Globus pallidus (tissue), 1 donor: ENCODE measurements around the gene TRIM3.

ENCODE experiments used
- DNase-seq: peaks from one replicate; pipeline ENCODE4 v3.0.0-alpha.2; 2015; ENCODE audit warnings: low spot score

TRIM3 gene

DNA sequence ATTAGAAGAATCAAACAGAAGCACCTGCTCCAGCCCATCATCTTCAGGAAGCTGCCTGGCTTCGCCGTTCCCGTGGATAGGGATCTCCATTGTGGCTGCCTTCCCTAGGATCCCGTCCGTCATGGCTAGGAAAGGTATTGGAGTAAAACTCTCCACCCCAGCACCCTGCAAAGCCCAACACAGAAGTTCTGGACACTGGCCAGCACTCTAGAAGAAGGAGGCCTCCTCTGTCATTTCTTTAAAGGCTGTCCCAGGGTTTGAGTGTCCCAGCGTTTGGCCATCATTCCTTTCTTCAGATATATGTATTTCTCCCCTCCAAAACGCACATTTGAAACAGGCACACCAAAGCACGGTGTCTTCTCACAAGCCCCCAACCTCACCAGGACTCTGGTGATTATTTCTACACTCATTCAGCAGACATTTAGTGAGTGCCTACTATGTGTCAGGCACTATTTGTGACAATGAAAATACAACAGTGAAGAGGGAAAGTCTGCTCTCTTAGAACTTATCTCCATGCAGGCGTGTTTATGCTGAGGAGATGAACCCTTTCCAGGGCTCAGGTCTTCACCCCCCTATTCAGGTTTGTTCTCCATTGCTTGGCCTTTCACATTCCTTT is 6.7 kb upstream of the TRIM3 start:
- no peak for DNase-seq

DNA sequence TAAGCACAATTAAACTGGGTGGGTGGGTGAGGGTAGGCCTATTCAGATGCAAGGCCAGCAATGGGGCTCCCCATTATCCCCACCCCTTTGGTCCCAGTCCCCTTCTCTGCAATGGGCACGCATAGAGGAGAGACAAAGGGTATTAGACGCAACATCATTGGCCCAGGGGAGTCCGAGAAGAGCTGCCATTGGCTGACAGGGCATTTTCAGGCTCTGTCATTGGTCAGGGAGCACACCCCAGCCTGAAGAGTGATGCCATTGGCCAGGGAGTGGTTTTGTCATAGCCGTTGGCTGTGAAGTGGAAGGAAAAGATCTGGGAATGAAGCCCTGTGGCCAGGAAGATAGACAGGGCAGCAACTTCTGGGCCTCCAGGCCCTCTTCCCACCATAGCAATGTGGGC is 2.8 kb upstream of the TRIM3 start:
- DNase-seq: no peak

DNA sequence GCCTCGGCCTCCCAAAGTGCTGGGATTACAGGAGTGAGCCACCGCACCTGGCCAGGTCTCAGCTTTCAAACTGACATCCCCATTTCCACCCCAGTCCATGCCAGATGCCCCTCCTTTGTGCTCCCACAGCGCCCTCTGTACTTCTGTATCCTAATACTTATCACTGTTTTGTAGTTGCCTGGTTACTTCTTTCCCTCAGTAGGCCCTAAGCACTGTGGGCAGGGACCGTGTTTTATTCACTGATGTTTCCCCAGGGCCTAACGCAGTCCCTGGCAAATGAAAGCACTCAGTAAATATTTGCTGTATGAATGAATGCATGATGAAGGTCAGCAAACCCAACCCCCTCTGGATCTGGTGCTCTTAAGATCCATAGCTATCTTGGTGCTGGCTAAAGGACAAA is 2.2 kb upstream of the TRIM3 start:
- DNase-seq: no peak

DNA sequence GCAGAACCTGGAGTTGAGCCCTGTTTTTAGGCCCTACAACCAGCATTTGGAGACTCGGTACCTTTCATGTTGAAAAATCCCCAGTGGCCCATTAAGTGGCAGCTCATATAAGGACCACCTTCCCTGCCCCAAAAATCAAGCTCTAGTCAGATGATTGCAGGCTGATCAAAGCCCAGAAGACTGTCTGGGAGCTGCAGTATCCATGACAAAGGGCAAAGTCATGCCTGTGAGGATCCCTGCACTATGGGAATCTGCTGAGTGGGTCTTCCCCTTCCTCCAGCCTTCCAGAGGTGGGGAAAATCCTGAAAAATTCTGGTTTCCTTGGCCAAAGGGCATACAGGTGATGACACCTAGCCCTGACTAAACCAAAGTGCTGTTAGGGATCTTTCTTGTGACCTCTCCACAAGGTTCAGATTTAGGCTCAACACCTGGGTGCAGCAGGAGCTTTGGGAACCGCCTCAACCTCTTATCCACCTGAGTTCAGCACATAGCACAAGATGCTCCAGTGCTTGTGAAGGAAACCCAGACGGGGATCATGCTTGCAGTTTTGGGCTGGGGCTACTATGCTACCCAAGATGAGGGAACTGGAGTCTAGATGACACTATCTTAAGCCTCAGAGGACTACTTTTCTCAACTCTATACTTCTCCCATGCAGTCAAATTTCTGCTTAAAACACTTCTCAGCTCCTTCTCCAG is 1.2 kb upstream of the TRIM3 start:
- DNase-seq: no peak

DNA sequence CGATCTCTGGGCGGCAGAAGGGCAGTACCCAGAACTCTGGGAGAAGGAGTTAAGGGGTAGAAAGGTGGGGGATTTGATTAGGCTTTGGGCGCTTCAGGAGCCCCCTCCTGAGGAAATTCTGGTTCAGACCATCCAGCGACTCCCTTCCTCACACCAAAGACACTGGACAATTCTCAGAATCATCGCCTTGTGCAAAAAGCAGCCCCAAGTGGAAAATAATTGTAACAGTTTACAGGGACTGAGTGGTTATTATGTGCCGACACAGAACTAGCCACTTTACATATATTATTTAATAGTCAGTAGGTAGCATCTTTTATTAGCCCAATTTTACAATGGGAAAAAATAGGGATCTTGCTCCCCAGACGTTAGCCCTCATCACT is 662 bp upstream of the TRIM3 start:
- no peak for DNase-seq

DNA sequence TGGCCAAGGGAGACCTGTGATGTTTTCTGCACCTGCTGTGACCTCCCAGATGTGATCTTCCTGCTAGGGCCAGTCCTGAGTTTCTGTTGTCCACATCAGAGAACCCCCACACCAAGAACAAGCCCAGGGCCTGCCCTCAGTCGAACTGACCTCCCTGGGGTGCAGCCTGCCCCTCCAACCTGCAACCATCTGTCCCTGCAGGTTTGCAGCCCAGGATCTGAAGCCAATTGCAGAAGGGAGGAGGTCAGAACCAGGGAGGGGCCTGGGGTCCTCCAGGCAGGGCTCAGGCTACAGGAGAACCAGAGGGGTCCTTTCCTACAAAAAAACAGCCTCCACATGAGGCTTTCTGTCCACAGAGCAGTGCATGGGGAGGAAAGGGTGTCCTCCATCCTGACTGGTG is 807 bp downstream of the TRIM3 start:
- DNase-seq: no peak

DNA sequence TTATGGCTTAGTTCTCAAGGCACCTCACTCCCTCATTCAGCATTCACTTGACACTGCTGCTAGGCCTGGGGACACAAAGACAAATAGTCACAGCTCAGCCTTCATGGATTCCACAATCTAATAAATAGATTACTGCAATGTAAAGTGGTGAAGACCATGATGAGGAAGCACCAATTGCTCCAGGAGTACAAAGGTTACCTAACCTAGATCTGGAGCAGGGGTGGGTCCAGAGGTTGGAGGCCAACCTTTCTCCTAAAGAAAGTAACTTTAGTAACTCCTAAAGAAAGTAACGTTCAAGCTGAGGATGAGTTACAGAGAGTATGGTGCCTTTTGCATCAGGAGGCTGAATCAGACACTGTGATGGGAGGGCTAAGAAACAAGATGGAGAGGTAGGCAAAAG is 4.1 kb downstream of the TRIM3 start:
- DNase-seq: no peak

DNA sequence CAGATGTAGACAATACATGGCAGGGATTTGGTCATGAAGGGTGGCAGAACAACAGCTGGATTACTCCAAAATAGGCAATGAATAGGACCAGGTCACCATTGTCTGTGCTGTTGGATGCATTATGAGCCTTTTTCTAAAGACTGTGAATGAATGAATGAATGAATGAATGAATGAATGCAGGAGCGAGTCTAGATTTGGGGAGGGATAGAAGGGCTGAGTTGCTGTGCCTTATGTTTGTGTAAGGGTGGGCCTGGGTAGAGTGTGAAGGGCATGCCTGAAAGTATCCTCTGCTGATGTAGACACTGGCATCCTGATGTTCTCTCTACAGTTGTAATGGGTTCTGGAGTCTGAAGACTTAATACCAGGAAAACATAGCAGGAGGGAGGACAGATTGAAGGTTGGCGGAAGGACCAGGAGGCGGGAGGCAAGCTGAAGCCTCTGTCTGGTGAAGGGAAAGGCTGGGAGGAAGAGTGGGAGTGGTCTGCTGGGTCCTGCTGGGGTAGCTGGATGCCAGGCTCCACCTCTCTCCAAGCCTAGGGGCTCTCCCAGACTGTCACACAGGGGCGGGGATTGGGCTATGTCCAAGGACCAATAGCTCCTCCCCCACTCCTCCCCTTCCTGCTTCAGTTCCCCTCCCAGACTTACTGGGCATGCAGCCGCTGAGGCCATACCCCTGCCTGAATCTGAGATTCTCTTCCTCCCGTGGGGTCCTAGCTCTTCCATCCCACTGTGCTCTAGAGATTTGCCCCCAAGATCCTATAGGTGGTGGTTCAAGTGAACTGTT is 4.8 kb downstream of the TRIM3 start:
- DNase-seq: peak; percentile 97

DNA sequence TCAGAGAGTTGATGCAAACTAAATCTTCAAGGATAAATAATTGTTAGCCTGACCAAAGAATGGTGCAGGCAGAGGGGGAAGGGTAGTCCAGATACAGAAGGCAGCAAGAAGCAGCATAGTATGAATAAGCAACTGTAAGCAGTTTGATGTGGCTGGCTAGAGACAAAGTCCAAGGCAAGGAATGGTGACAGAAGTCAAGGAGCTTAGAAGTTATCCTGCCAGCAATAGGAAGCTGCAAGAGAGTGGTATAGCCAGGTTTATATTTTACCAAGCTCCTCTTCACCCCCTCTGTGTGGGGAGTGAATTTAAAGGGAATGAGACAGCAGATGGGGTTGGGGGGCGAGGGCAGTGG is 14.7 kb downstream of the TRIM3 start:
- no peak for DNase-seq

DNA sequence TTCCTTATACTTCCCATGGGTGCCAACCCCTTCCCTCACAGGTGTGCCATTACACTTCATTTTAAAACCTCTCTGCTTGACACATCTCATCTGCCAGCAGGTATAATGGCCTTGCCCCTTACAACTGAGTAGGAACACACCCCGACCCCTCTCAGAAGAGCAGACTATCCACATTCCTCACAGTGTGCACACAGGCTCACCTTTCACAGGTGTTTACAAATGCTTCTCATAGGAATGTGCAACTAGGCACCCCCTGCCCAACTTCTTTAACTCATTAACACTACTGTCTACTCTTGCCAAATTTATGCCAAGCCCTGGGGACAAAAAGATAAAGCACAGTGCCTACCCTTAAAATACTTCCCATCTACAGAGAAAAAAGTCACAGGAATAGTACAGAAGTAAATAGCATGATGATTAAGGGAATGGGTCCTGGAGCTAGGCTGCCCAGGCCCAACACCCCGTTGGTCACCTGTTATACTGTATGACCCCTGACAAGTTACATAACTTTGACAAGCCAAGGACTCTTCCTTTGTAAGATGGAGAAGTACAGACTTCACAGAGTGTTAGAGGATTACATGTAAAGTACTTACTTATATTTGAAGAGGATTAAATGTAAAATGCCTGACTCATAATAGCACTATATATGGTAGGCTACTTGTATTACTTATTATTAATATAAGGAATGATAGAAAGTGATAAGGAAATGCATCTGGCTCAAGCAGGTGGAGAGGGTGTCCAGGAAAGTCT is 15.2 kb downstream of the TRIM3 start:
- DNase-seq: no peak

DNA sequence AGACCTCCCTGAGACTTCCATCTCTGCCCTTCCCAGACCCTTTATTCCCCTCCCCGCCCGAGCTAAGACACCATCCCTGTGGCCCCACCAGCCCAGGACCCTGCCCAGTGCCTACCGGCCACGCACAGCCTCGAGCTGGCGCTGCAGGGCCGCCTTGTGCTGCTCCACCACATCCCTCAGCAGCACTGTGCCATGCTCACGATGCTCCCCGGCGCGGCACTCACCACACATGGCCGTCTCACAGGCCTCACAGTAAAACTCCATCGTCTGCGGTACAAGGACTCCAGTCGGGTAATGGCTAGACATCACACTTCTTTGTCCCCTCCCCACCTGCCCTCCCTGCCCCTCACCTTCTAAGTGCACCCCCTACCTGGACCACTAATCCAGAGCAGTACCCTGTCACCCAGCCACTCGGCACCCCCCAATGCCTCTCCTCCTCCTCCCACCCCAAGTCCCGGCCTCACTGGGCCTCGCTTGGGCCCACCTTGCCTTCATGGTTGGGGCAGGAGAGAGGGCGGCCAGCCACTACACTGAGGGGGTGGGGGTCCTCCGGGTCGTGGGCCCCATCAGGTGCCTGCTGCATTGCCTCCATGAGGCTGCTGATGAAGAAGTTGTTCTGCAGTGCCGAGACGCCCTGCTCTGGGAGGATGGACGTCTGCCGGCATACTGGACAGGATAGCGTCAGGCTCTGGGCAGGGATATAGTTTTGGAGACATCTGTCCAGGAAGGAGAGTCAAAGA is 16.0 kb downstream of the TRIM3 start:
- no peak for DNase-seq

DNA sequence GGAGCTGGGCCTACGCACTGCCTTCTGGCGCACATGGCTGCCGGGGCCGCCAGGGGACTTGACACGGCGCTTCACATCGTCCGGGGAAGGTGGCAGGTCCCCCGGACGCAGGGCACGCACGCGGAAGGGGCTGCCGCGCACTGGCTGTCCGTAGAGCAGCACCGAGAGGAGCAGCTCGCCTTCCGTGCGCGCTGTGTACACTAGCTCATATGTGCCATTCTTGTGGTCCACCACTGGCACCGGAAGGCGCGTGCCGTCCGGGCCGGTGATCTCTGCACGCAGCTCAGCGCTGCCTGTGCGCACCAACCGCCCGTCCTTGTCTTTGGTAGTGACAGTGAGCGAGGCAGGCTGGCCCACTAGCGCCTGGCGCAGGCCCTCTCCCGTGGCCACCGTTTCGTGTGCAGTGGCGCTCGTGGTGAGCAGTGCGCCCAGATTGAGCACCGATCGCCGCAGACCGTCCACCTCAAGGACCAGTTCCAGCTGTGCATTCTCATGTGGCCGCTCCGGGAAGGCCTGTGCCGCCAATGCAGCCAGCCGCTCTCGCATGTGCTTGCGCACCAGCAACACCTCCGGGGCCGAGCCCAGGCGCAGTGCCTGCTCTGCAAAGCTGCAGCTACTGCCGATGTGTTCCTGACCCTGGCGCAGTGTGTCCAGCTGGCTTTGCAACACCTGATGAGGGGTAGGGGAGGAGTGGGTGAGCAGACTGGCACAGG is 17.2 kb downstream of the TRIM3 start:
- no peak for DNase-seq

DNA sequence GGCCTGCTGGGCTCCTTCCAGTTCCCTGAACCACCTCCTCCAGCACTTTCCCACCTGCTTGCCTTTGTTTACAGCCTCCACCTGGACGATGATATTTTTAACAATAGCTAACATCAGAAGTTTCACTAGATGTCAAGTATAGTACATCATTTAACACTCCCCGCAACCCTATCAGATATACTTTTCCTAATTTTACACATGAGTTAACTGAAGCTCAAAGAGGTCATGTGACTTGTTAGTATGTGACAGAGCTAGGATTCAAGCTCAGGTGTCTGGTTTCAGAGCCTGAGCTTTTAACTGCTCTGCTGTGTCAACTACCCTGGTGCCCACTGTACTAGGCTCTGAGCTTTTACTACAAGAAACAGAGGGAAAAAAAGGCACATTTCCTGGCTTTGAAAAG is 18.7 kb downstream of the TRIM3 start:
- DNase-seq: no peak

DNA sequence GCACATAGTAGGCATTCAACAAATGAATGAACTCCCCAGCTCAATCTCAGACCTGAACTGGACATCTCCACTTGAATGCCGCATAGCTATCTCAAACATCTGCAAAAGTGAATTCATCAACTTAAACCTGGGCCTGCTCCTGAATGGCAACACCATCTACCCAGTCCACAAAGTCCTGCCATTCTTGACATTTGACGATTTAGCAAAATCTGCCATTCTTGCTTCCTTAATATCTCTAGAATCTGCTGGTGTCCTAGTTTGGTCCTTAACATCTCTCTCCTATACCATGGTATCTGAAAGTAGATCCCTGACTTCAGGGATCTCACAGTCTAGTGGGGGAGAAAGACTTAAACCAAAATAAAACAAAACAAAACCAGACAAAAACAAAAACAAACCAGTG is 20.6 kb downstream of the TRIM3 start:
- no peak for DNase-seq

DNA sequence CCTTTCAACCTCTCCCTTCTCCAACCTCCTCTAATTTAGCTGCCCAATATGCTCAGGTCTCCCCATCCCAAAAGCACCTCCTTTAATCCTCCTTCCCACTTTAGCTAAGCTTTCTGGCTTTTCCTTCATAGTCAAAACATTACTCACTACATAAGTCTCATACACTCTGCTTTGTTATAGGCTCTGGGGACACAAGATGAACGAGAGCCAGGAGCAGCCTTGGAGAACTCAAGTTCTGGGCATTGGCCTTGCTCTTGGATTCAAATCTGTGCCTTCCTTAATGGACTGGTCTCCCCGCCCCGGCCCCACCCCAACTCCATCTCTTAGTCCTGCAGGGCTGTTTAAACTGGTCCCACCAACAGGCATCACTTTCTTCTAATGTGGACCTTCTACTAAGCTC is 21.5 kb downstream of the TRIM3 start:
- DNase-seq: no peak

DNA sequence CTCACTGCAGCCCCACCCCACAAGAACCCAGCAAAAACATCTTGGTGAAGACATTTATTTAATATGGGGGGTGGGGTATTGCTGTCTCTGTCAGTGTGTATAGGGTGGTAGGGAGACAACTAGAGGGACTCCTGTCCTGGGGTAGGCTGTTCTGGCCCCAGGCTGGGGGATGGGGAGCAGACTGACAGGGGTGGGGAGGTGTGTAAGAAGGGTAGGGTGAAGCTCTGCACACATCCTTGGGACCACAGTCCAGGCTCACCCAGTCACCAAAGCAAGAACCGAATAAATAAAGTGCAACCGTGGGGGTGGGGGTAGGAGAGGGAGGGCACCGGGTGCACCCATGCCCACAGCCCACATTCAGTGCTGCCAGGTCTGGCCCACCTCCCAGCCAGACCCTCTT is 25.2 kb downstream of the TRIM3 start:
- no peak for DNase-seq

DNA sequence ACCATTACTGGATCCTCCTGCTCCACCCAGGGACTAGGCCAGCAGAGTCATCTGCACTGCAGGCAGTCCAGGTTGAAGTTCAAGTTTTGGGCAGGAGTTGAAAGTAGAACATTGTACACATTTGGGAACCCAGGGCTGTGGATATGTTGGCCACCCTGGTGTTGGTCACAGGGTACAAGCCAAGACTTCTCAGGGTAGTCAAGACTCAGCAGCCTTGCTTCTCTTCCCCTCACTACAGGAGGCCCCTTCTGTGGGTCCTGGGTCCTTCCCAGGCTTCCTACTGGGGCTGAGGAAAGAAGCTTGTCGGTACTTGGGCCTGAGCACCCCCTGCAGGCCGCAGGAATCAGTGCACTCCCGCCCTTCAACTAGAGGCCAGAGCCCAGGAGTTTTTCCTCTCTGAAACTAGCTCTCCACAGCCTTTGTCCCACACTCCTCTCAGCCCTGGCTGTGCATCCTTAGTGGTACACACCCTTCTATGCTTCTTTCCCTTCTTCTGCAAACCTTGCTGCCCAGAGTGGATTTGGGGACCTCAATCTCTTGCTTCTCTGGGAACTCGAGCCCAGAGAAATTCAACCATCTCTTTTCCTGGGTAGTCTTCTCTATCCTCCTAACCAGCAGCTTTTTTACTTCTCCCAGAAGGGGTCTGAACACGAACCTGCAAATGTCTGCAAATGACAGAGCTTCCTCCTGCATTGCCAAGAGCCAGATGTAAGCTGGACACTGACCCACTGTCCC is 30.3 kb downstream of the TRIM3 start:
- peak; percentile 79 for DNase-seq

DNA sequence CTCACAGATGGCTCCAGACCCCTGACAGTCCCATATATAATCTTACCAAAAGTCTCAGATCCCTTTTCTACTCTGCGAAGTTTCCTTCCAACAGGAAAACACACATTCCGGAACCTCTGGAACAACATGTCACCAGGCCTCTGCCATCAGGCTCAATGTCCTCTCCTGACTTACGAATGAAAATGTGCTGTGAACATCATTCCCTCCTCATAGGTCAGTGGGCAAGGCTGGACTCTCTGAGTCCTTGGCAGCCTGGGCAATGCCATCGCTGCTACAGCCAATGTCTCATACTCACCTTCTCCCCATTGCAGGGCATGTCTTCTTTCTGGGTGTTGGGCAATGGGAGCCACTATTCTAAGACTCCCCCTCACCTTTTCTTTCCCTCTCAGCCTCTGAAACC is 31.3 kb downstream of the TRIM3 start:
- no peak for DNase-seq

DNA sequence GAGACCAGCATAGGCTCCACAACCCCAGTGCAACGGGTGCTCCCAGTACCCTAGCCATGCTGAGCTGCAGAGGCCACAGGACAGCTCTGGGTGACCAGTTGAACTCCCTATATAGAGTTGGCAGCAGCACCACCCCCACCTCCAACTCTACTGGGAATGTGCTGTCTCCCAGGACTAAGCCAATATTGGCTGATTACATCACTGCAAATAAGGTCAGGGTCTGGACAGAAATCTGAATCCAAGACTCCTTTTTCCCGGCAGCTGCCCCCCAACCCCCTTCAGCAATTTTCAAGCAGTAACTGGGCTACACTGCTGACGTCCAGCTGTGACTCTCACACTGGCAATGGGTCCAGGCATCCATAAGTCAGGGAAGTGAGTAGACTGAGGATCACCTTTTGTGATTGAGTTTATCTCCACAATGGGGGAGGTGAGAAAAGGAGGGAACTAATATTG is 32.8 kb downstream of the TRIM3 start, which contains the start of gene HPX:
HPX (minus strand) TSS at position 82 of the 453 bp plus-strand sequence; CDS start at position 58, 24 bp downstream.
- no peak for DNase-seq

DNA sequence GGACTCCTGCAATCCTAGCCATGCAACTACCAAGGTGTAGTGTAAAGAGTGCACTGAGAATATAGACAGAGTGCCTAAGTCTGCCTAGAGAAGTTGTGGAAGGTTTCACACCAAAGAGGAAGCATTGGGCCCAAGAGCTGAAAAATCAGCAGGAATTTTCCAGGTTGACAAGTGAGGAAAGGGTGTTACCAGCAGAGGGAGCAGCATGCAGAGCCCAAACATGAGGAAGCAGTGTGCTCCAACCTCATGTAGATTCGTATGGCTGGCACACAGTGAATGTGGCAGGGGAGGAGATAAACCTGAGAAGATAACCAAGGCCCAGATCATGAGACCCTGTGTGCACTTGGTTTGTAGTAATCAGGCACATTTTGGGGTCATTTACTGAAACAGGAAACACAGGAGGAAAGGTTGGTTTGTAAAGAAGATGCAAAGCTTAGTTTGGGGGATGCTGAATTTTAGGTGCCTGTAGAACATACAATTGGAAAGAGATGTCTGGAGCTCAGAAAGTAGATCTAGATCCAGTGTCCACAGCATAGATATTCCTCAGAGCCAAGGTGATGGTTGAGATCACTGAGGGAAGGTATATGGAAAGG is 34.7 kb downstream of the TRIM3 start:
- DNase-seq: peak; percentile 70
